Measurements from ENCODE around the gene MRPS6.

- TF ChIP-seq, protein P1, sequence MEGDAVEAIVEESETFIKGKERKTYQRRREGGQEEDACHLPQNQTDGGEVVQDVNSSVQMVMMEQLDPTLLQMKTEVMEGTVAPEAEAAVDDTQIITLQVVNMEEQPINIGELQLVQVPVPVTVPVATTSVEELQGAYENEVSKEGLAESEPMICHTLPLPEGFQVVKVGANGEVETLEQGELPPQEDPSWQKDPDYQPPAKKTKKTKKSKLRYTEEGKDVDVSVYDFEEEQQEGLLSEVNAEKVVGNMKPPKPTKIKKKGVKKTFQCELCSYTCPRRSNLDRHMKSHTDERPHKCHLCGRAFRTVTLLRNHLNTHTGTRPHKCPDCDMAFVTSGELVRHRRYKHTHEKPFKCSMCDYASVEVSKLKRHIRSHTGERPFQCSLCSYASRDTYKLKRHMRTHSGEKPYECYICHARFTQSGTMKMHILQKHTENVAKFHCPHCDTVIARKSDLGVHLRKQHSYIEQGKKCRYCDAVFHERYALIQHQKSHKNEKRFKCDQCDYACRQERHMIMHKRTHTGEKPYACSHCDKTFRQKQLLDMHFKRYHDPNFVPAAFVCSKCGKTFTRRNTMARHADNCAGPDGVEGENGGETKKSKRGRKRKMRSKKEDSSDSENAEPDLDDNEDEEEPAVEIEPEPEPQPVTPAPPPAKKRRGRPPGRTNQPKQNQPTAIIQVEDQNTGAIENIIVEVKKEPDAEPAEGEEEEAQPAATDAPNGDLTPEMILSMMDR (conservative IDR thresholded peaks at IDR 0.05): no peak
- no peak for TF ChIP-seq EZH2 (IDR thresholded peaks at IDR 0.05; ENCODE audit: low read depth)
Observed at GRCh38 chr21:34039678-34040382, 33.5 kb upstream of the MRPS6 start.

Data from PC-9 (cell line).